Stimulated activated naive B cell treated with anti-CD40 and anti-IgM and Interleukin-4, amounts not matched to agents 10 μg/mL and 1 μg/mL and 100 μg/mL, for 72 hours (primary cell): ENCODE data around the gene EEFSEC.
A peak's percentile ranks its signal among the peaks of the same experiment; 100 is the strongest.

Experiments used
- ATAC-seq, 2 donors: fragments of 150-1000 bp; cut with Tn5 transposase; replicated peaks; 2 replicates each; pipeline ENCODE4 v1.10.0; 2021; ENCODE audit warnings: moderate library complexity in 1 of 2
- DNase-seq: peaks from one replicate; pipeline ENCODE4 v3.0.0; 2021
- H3K27ac Mint-ChIP-seq: one replicate; pipeline ENCODE4 v1.8.0; 2022; ENCODE audit warnings: mild to moderate bottlenecking, mixed read lengths
- H3K27me3 Mint-ChIP-seq, 2 donors: one replicate each; pipeline ENCODE4 v1.8.0; 2022; ENCODE audit warnings: mixed read lengths in 2 of 2
- H3K36me3 Mint-ChIP-seq, 2 donors: one replicate each; pipeline ENCODE4 v1.8.0; 2022; ENCODE audit warnings: mixed read lengths in 2 of 2, mild to moderate bottlenecking in 1 of 2
- H3K4me1 Mint-ChIP-seq, 2 donors: one replicate each; pipeline ENCODE4 v1.8.0; 2022; ENCODE audit warnings: mixed read lengths in 2 of 2, mild to moderate bottlenecking in 1 of 2
- H3K4me3 Mint-ChIP-seq, 2 donors: one replicate each; pipeline ENCODE4 v1.8.0; 2022; ENCODE audit warnings: mild to moderate bottlenecking in 2 of 2, mixed read lengths in 2 of 2, moderate library complexity in 1 of 2
- H3K9me3 Mint-ChIP-seq, 2 donors: one replicate each; pipeline ENCODE4 v1.8.0; 2022; ENCODE audit warnings: mixed read lengths in 2 of 2, mild to moderate bottlenecking in 1 of 2

EEFSEC gene

DNA sequence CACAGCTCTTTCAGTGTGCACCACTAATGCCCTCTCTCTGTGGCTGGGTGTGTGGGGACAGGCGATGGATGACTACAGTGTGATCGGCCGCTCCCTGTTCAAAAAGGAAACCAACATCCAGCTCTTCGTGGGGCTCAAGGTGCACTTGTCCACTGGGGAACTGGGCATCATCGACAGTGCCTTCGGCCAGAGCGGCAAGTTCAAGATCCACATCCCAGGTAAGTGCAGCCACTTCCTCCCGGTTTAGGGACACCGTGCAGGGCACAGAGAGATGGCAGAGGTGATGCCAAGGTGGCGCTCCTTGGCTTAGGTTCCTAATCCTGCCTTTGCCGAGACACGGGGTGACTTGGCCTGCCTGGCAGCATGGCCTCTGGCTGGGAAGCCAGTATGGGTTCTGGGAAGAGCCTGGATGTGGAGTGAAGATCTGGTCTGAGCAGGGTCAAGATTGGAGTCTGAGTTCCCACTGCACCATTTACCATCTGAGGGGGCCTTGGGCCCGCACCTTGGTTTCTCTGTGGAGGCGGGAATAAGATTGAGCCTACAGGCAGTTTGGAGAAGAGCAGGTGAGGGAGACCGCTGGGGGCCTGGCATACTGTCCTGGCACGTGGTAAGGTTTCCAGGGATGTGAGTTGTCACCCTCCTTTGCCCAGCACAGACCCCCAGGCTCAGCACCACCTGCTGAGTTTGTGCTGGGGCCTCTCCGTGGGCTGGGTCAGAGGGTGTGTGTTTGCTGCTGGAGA lies 205.0 kb downstream of the EEFSEC start:
- Mint-ChIP-seq H3K9me3 (no peaks in the 10 kb centered on the region), H3K36me3 (peaks cover 33 to 57% of the 10 kb centered on the region in 2 donors)

GRCh38 chr3:128359060-128359664 lies 205.9 kb downstream of the EEFSEC start:
- Mint-ChIP-seq H3K36me3 (peaks cover 34 to 52% of the 10 kb centered on the region in 2 donors), H3K27ac (peak overlapping the region; percentile 3), H3K4me1 (peaks cover 0 to 3% of the 10 kb centered on the region in 2 donors), H3K9me3 (no peaks in the 10 kb centered on the region), H3K27me3 (no peaks in the 10 kb centered on the region), H3K4me3 (no peak overlapping the region)
- no peak for DNase-seq
- ATAC-seq: no peak

More for the DNA sequence above, 205.0 kb downstream of the EEFSEC start:
- ATAC-seq (no peak), DNase-seq (no peak)
- Mint-ChIP-seq H3K27ac (no peak overlapping the region), H3K4me1 (peaks cover 0 to 2% of the 10 kb centered on the region in 2 donors), H3K27me3 (no peaks in the 10 kb centered on the region), H3K4me3 (no peak overlapping the region)

DNA sequence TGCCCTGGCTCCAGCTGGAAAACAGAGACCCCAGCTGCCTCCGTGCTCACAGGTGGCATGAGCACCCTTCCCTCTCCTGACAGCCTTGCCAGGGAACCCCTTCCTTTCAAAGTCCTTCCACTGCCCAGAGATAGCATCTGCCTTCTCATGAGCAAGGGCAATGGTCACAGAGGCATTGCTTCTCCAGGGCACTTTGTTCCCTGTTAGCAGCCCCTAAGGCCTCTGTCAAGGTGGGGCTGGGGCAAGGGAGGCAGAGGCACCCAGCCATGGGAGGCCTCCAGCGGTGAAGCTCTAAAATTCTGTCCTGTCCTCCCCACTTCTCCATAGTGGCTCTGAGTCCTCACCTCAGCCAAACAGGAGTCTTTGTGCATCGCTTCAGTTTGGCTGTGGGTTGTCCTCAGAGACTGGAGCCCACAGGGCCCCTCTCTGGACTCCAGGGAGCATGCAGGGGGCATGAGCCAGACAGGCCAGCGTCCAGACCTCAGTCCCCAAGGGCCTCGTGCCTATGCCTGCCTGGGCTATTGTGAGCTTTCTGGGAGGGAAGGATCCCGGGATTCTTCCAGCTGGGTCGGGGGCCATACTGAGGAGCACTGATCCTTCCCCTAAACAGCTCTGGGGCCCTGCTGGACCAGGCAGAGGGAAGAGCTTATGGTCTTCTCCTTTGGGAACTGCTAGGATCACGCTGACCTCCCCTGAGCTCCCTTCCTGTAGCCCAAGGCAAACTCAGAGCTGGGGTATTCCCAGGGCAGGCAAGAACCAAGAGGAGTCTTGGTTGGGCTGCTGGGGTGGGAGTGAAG lies 206.8 kb downstream of the EEFSEC start:
- H3K36me3 Mint-ChIP-seq: peaks cover 36 to 54% of the 10 kb centered on the region in 2 donors
- DNase-seq (no peak), ATAC-seq (no peak)
- no peak overlapping the region for H3K27ac Mint-ChIP-seq
- H3K27me3 Mint-ChIP-seq: no peaks in the 10 kb centered on the region
- H3K9me3 Mint-ChIP-seq: no peaks in the 10 kb centered on the region
- H3K4me3 Mint-ChIP-seq: no peak overlapping the region
- peaks cover 0 to 4% of the 10 kb centered on the region in 2 donors for H3K4me1 Mint-ChIP-seq

DNA sequence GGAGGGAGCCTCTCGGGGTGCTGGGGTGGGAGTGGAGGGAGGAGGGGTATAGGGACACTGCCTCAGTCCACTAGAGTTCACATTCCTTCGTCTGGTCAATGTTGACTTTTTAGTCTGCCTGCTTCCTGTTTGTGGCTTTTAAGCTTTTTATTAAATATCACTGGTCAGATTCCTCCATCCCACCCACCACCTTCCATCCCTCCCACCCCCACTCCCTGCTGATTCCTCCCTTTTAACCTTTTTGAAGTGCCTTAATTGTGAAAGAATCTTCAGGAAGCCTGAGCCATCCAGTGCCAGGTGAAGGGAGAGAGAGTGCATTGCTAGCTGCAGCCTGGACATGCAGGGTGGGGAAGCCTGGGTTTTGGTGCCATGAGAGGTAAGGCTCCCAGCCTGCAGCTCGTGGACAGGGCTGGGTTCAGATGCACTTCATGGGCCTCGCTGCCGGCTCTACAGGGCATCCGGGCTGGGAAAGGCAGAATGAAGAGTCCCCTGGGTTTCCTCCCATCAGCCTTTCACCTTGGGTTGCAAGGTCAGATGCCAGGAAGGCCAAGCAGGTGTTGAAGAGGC lies 207.5 kb downstream of the EEFSEC start:
- Mint-ChIP-seq H3K27ac (no peak overlapping the region), H3K9me3 (no peaks in the 10 kb centered on the region), H3K4me3 (no peak overlapping the region), H3K4me1 (peaks cover 1 to 4% of the 10 kb centered on the region in 2 donors), H3K36me3 (peaks cover 39 to 57% of the 10 kb centered on the region in 2 donors), H3K27me3 (no peaks in the 10 kb centered on the region)
- no peak for ATAC-seq
- no peak for DNase-seq

DNA sequence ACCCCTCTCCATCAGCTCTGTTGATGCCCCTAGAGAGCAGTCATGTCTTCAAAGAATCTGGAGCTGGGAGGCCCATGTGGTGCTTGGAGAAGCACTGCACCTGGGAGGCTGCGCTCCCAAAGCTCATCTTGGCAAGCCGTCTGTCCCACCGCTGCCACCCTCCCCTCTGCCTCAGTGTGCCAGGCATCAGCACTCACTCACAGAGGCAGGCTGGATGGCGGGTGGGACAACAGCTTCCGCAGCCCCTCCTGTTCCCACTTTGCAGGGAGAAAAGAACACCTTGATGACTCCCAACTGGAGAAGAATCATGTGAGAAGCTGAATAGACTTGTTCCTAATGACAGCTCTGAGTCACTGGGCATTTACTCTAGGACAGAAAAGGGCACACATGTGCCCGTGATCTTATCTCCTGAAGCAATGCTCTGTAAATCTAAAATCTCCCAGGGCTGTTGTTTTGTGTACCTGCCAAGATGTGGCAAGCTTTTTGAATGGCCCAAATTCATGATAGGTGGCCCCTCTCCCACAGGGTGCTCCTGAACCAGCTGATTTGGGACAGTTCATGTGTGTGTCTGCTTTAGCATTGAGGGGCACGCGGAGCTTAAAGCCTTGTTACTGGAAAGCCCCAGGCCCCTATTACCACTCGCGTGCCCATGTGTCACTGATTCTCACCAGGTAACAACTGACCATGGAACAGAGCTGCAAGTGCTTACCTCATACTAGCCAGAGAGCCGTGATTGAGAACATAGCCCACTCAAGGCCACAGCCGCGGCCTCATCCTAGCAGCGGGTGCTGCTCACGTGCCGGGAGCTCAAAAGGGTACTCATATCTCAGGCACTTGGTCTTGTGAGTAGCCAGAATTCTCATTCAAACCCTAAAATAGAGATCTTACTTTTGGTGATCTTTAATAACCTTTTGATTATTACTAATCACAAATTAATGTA lies 209.0 kb downstream of the EEFSEC start:
- Mint-ChIP-seq H3K36me3 (peaks cover 43 to 54% of the 10 kb centered on the region in 2 donors), H3K27ac (no peak overlapping the region), H3K27me3 (no peaks in the 10 kb centered on the region), H3K4me3 (no peak overlapping the region), H3K4me1 (peaks cover 7 to 9% of the 10 kb centered on the region in 2 donors), H3K9me3 (no peaks in the 10 kb centered on the region)
- no peak for DNase-seq
- no peak for ATAC-seq

DNA sequence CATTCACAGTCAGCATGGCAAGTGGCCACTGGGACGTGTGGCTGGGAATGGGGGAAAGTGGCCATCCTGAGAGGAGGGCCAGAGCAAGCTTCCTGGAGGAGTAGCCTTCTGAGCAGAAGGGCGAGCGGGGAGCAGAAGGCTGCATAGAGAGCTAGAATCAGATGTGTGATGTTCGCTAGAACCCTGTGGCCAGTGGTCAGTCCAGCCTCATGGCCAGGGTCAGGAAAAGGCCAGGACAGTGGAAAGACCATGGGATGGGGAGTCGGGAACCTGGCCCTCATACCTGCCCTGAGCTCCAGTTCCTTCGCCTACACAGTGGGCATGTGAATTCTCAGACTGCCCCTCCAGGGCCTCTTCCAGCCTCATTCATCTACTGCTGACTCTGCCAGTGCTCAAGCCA lies 211.0 kb downstream of the EEFSEC start:
- no peaks in the 10 kb centered on the region for H3K9me3 Mint-ChIP-seq
- peaks cover 35 to 45% of the 10 kb centered on the region in 2 donors for H3K36me3 Mint-ChIP-seq
- no peaks in the 10 kb centered on the region for H3K27me3 Mint-ChIP-seq
- ATAC-seq: no peak
- no peak overlapping the region for H3K4me3 Mint-ChIP-seq
- H3K27ac Mint-ChIP-seq: no peak overlapping the region
- DNase-seq: no peak
- H3K4me1 Mint-ChIP-seq: peaks cover 12 to 20% of the 10 kb centered on the region in 2 donors

- H3K4me1 Mint-ChIP-seq: peaks cover 15 to 26% of the 10 kb centered on the region in 2 donors
- no peak overlapping the region for H3K27ac Mint-ChIP-seq
- no peaks in the 10 kb centered on the region for H3K27me3 Mint-ChIP-seq
- DNase-seq: no peak
- H3K36me3 Mint-ChIP-seq: peaks cover 35 to 45% of the 10 kb centered on the region in 2 donors
- H3K9me3 Mint-ChIP-seq: no peaks in the 10 kb centered on the region
- no peak for ATAC-seq
- no peak overlapping the region for H3K4me3 Mint-ChIP-seq
Observed at GRCh38 chr3:128364808-128365360, 211.6 kb downstream of the EEFSEC start.

DNA sequence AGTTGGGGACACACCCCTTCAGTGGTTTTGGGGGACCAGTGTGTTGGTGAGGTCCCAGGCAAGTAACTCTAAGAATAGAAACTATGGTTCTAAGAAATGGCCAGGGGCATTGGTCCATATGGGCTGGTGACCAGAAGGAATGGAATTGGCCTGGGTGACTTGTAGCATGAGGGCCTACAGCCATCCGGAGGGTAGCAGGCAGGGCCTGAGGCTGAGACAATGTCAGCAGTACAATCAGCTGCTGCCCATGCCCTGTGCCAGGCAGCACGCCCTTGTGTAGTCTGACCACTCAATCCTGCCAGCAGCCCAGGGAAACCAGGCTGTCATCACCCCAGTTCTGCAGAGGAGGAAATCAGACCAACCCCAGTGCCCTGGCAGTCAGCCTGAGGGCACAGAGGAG lies 212.9 kb downstream of the EEFSEC start:
- ATAC-seq (no peak), DNase-seq (no peak)
- Mint-ChIP-seq H3K36me3 (peaks cover 31 to 42% of the 10 kb centered on the region in 2 donors), H3K27me3 (no peaks in the 10 kb centered on the region), H3K27ac (peak overlapping the region; percentile 52), H3K9me3 (no peaks in the 10 kb centered on the region), H3K4me1 (peaks cover 25 to 39% of the 10 kb centered on the region in 2 donors), H3K4me3 (no peak overlapping the region)

- DNase-seq (no peak), ATAC-seq (no peak)
- Mint-ChIP-seq H3K4me1 (peaks cover 30 to 44% of the 10 kb centered on the region in 2 donors), H3K9me3 (no peaks in the 10 kb centered on the region), H3K27ac (no peak overlapping the region), H3K36me3 (peaks cover 31 to 43% of the 10 kb centered on the region in 2 donors), H3K4me3 (no peak overlapping the region), H3K27me3 (no peaks in the 10 kb centered on the region)
Observed at GRCh38 chr3:128366652-128367051, 213.4 kb downstream of the EEFSEC start.

- Mint-ChIP-seq H3K27me3 (no peaks in the 10 kb centered on the region), H3K9me3 (no peaks in the 10 kb centered on the region), H3K4me3 (no peak overlapping the region), H3K4me1 (peaks cover 34 to 50% of the 10 kb centered on the region in 2 donors), H3K27ac (no peak overlapping the region), H3K36me3 (peaks cover 29 to 38% of the 10 kb centered on the region in 2 donors)
- no peak for ATAC-seq
- no peak for DNase-seq
Observed at GRCh38 chr3:128367221-128367620, 213.9 kb downstream of the EEFSEC start.

- DNase-seq (no peak), ATAC-seq (no peak)
- peaks cover 30 to 41% of the 10 kb centered on the region in 2 donors for H3K36me3 Mint-ChIP-seq
- no peaks in the 10 kb centered on the region for H3K9me3 Mint-ChIP-seq
- H3K27ac Mint-ChIP-seq: no peak overlapping the region
- H3K4me3 Mint-ChIP-seq: no peak overlapping the region
- no peaks in the 10 kb centered on the region for H3K27me3 Mint-ChIP-seq
- peaks cover 39 to 55% of the 10 kb centered on the region in 2 donors for H3K4me1 Mint-ChIP-seq
Observed at GRCh38 chr3:128367761-128368160, 214.5 kb downstream of the EEFSEC start.

DNA sequence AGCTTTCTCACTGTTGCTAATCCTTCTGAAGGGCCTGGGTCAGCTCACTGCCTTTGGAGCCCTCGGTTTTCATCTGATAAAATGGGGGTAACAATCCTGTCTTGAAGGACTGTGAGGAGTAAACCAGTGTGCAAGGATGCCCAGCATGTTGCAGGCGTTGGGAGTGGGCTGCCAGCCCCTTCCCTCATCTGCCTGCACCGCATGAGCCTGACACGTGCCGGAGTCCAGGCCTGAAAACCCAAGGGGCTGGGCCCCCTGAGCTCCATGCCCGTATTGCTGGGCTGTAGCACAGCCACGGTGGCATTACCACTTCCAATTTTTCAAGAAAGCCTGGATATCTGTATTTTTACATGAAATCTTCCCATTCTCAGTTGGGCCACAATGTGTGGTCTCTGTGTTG lies 215.3 kb downstream of the EEFSEC start:
- DNase-seq (no peak), ATAC-seq (no peak)
- Mint-ChIP-seq H3K9me3 (no peaks in the 10 kb centered on the region), H3K4me3 (no peak overlapping the region), H3K27ac (no peak overlapping the region), H3K27me3 (no peaks in the 10 kb centered on the region), H3K4me1 (peaks cover 44 to 64% of the 10 kb centered on the region in 2 donors), H3K36me3 (peaks cover 27 to 45% of the 10 kb centered on the region in 2 donors)

GRCh38 chr3:128369121-128369703 lies 215.9 kb downstream of the EEFSEC start:
- Mint-ChIP-seq H3K9me3 (no peaks in the 10 kb centered on the region), H3K36me3 (peaks cover 26 to 46% of the 10 kb centered on the region in 2 donors), H3K4me3 (no peak overlapping the region), H3K4me1 (peaks cover 45 to 70% of the 10 kb centered on the region in 2 donors), H3K27me3 (no peaks in the 10 kb centered on the region), H3K27ac (no peak overlapping the region)
- ATAC-seq (no peak), DNase-seq (no peak)
